LNCAP (cell line): ENCODE data around the gene AHRR.

Experiments
- TF ChIP-seq, protein P1 (sequence below): fragments of 450-650 bp; IDR thresholded peaks from 2 replicates; pipeline ENCODE4 v1.5.1; 2017; ENCODE audit warnings: mild to moderate bottlenecking

The AHRR gene

DNA sequence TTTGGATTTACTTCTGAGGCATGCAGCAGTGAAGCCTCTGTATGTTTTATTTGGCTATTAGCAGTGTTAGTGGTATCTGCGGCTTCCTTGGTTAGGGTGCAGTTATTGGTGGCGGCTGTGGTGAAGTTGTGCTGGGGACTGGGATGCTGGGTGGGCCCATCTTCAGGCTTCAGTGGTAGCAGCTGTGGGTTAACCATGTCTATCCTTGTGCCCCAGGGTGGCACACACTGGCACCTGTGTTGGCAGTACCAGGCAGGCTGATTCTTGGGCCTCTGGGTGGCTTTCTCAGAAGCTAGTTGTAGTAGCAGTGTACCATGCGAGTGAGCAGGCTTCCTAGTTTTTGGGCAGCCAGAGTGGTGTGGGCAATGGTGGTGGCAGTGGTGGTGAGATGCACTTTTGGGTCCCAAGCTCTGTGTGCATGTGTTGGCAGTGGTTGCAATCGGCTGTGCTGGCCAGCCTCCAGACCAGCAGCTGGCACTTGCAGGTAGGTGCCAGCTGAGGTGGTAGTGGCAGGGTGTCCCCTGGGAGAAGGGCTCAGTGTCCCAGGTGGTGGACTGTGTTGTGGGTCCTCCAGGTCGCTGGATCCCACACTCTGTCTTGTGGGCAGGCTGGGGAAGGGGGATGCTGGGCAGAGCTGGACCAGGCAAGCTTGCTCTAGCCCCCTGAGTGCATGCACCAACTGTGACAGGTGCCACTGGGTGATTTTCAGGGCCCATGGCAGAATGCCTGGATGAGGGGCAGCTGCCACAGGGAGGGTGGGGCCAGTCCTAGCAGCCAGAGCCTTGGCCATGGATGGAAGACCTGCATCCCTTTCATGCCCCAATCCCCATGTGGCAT, 13.6 kb downstream of the AHRR start:
- TF ChIP-seq, protein P1, sequence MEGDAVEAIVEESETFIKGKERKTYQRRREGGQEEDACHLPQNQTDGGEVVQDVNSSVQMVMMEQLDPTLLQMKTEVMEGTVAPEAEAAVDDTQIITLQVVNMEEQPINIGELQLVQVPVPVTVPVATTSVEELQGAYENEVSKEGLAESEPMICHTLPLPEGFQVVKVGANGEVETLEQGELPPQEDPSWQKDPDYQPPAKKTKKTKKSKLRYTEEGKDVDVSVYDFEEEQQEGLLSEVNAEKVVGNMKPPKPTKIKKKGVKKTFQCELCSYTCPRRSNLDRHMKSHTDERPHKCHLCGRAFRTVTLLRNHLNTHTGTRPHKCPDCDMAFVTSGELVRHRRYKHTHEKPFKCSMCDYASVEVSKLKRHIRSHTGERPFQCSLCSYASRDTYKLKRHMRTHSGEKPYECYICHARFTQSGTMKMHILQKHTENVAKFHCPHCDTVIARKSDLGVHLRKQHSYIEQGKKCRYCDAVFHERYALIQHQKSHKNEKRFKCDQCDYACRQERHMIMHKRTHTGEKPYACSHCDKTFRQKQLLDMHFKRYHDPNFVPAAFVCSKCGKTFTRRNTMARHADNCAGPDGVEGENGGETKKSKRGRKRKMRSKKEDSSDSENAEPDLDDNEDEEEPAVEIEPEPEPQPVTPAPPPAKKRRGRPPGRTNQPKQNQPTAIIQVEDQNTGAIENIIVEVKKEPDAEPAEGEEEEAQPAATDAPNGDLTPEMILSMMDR: no peak

DNA sequence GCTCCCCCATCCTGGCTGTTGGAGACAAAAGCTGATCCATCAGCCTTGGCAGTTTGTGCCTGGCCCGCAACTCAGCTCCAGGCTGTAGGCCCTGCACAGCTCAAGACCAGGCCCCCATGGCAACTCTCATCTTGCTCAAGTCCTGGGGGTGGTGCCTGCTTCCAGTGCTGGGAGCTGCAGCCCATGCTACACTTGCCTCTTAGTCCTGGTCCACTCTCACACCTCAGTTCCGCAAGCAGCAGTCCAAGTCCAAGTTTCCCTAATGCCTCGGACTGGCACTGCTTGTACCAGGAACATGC, 14.2 kb downstream of the AHRR start:
- TF ChIP-seq, protein P1: no peak

DNA sequence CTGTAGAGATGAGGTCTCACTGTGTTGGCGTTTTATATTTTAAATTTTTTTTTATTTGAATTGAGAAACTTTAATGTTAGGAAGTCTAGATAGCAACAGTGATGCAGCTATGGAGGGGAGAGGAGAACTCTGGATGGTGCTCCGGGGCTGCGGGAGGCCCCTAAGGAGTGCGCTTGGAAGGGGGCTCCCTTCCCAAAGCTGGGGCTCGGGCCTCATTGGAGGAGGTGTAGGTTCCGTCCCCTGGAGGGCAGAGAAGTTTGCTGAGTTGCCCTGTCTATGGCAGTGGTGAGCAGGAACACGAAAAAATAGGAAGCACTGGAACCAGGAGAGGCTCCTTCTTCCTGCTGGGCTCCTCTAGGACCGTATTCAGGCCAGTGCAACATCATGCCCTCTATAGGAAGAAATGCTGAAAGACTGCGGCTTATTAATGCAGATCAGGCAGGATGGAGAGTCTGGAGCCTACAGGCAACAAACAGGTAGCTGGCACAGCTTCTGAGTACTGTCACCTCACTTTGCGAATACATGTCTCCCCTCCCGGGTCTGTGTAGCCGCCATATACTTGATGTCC, 16.1 kb downstream of the AHRR start:
- TF ChIP-seq, protein P1: peak; percentile 25; the same call in 1 of the 2 replicates

DNA sequence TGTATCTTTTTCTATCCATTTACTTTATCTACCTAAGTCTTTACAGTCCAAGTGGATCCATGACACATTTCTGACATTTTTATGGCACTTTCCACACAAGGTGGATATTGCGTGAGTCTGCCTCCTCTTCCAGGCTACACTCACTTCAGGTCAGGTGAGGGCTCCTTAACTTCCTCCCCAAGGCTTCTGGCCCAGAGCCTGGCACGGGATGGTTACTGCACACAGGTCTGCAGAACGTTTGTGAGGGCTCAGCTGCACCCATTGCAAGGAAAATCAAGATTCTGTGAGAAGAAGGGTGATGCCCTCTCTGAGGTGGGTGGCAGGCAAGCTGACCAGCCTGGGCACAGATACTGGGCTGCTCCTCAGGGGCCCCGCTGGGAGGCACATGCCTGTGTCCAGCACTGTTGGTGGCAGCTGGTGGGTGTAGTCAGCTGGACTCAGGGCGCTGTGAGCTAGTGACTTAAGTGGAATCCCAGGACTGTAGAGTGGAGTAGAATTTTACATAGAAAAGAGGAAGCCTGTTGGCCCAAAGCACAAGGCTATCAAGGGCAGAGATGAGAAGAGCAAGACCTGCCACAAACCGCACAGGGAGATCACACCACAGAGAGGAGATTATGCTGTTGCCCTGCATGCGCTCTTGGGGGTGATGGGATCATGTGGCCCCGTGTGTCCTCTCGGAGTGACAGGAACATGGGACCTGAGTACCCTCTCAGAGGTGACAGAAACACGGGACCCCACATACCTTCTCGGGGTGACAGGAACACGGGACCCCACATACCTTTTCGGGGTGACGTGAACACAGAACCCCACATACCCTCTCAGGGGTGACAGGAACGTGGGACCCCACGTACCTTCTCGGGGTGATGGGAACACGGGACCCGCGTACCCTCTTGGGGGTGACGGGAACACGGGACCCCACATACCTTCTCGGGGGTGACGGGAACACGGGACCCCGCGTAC, 21.3 kb downstream of the AHRR start:
- TF ChIP-seq, protein P1: no peak

DNA sequence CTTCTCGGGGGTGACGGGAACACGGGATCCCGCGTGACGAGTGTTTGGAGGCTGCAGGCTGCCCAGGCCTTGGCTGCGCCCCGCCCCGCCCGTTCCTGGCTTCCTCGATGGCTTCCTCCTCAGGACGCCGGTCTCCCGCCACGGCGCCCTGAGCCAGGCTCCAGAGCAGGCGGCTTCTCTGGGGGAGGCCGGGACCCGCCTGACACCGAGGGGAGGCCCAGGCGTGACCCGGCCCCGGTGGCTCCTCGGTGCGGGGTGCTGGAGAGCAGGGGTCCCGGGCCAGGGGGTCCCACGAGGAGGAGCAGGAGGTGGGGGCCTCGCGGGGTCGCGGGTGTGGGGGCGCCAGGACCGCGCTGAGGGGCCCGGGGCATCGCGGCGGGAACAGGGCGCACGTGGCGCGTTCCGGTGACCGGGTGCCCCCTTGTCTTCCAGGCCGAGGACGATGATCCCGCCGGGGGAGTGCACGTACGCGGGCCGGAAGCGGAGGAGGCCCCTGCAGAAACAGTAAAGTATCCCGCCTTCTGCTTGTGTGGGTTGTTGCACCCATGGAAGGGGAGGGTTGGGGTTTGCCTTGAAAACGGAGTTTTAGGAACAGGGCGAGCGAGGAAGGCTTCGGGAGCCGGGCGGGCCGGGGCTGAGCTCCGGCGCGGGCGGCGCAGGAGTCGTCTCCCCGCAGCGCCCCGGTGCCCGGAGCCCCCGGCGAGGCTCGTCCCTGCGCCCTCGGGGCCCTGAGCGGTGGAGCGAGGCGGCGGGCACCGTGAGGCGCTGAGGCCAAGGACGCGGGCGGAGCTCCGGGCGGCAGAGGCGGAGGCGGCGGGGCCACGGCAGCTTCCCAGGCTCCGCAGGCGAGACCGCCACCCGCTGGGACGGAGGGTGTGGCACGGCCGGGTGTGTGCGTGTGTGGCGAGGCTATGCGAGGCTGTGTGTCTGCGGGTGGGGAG, 22.2 kb downstream of the AHRR start:
- TF ChIP-seq, protein P1: no peak

DNA sequence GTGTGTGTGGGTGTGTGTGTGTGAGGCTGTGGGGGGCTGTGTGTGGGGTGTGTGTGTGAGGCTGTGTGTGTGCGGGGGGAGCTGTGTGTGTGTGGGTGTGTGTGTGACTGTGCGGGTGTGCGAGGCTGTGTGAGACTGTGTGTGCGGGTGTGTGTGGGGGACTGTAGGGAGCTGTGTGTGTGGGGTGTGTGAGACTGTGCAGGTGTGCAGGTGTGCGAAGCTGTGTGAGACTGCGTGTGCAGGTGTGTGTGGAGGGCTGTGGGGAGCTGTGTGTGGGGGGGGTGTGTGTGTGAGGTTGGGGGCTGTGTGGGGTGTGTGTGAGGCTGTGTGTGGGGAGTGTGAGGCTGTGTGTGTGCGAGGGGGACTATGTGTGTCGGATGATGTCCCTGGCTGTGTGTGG, 23.2 kb downstream of the AHRR start:
- TF ChIP-seq, protein P1: no peak
